Body of pancreas (tissue), 4 donors: ENCODE measurements around the gene PSMB1.

Experiments
- POLR2A ChIP-seq, 3 donors: fragments of 450-650 bp; IDR thresholded peaks; one replicate each; pipeline ENCODE4 v1.6.1; 2016; ENCODE audit warnings: antibody characterized with exemption in 3 of 3, mild to moderate bottlenecking in 2 of 3
- TF ChIP-seq, protein P1 (sequence below), 7 experiments: fragments of 450-650 bp in 4 of 7; fragments of 200-600 bp in 3 of 7; sonication (generic) in 3 of 7; IDR thresholded peaks; one replicate each; pipeline ENCODE4 v1.5.1; 2016 to 2019; ENCODE audit warnings: antibody characterized with exemption in 7 of 7

DNA sequence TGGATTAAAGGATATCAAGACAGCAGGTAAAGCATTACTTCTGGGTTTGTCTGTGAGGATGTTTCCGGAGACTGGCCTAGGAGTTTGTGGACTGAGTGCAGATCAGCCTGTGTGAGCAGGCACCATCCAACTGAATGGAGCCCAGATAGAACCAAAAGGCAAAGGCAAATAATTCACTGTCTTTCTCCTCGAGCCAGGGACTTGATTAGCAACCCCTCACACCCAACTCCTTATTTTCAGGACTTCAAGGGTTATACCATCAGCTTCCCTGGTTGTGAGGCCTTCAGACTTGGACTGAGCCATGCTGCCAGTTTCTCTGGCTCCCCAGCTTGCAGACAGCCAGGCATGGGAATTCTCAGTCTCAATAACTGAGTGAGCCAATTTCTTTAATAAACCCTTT is 19.3 kb downstream of the PSMB1 start:
- TF ChIP-seq, protein P1, sequence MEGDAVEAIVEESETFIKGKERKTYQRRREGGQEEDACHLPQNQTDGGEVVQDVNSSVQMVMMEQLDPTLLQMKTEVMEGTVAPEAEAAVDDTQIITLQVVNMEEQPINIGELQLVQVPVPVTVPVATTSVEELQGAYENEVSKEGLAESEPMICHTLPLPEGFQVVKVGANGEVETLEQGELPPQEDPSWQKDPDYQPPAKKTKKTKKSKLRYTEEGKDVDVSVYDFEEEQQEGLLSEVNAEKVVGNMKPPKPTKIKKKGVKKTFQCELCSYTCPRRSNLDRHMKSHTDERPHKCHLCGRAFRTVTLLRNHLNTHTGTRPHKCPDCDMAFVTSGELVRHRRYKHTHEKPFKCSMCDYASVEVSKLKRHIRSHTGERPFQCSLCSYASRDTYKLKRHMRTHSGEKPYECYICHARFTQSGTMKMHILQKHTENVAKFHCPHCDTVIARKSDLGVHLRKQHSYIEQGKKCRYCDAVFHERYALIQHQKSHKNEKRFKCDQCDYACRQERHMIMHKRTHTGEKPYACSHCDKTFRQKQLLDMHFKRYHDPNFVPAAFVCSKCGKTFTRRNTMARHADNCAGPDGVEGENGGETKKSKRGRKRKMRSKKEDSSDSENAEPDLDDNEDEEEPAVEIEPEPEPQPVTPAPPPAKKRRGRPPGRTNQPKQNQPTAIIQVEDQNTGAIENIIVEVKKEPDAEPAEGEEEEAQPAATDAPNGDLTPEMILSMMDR (IDR thresholded peaks at IDR 0.05) = no peak
- TF ChIP-seq POLR2A (IDR thresholded peaks at IDR 0.05) = no peak
